WI38 (cell line): ENCODE measurements around the gene ECE2.

Experiments used
- H3K4me3 ChIP-seq: 2 replicates; pipeline ENCODE4 v1.5.1; 2011; ENCODE audit warnings: low read depth, mild to moderate bottlenecking, control low read depth, low read length
- CTCF ChIP-seq: IDR thresholded peaks from 2 replicates; pipeline ENCODE4 v1.5.1; 2012; ENCODE audit warnings: low read depth, mild to moderate bottlenecking, control low read depth, low read length

The ECE2 gene

GRCh38 chr3:184298759-184299487 lies 23.1 kb downstream of the ECE2 start, which contains the start of gene PSMD2:
Gene PSMD2, plus strand, starts transcription at chr3:184299241. Its CDS starts 26 bp downstream, at chr3:184299267.
- TF ChIP-seq CTCF: no peak
- peak within 1 kb of the TSS; percentile 82 for H3K4me3 ChIP-seq

DNA sequence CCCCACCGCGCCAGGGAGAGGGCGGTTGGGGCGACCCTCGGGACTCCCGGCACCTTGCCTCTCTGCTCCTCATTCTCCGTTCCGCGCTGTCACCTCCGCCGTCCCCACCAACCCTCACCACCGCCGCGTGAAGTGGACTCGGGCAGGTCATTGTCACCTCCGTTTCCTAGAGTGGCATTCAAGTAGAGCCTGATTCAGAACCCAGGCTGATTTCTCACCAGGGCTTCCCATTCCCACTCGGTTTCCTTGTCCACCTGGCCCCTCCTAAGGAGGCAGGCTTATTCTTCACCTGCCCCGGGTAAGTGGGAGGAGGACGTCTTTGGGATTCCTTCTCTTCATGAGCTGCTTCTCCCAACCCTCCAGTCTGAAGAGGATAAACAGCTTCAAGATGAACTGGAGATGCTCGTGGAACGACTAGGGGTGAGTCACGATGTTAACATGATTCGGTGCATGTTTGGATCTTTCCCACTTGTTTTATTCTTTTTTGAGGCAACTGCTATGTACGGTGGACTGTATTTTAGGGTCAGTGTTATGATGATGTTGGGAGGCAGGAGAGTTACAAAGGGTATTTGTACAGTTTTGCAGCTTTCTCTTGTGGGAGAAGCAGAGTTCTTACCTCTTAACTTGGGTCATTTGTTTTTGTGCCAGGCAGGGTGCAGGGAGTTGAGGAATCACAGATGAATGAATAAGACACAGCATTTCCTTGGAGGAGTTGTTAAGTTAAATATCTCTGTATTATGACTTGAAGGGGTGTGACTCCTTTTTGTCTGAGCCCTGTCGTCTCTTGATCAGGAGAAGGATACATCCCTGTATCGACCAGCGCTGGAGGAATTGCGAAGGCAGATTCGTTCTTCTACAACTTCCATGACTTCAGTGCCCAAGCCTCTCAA lies 23.9 kb downstream of the ECE2 start:
- no peak for TF ChIP-seq CTCF
- peak overlapping the region; percentile 82 for H3K4me3 ChIP-seq

- peak overlapping the region; percentile 82 for H3K4me3 ChIP-seq
- no peak for TF ChIP-seq CTCF
Measured at GRCh38 chr3:184300378-184300720, 24.5 kb downstream of the ECE2 start.

DNA sequence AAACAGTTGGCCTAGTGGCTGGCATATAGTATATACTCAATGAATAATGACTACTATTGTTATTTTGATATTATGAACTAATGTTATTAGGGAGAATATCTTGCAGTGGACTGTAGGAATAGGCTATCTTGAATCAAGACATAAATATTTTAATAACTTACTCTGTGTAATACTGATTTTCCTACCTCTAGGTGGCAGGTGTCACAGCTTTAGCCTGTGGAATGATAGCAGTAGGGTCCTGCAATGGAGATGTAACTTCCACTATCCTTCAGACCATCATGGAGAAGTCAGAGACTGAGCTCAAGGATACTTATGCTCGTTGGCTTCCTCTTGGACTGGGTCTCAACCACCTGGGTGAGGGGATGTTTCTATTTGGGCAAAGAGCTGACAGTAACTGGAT lies 29.8 kb downstream of the ECE2 start:
- H3K4me3 ChIP-seq: no peak overlapping the region
- no peak; the same call in 1 of the 2 replicates for TF ChIP-seq CTCF

- TF ChIP-seq CTCF: no peak
Measured at GRCh38 chr3:184306341-184306972, 30.6 kb downstream of the ECE2 start.

DNA sequence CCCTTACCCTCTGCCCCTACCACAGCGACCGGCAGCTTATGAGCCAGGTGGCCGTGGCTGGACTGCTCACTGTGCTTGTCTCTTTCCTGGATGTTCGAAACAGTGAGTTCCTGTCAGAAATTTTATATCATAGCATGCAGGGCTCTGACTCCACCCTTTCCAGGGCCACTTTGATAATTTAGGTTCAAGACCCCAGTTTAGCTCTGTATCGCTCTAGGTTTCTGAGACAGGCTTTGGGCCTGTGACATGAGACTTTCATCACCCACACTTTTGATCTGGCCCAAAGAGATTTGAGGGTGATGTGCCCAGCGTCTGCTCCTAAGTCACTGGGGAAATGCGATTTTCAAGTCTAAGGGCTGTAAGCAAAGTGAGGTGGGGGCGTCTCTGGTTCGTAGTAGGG lies 32.1 kb downstream of the ECE2 start:
- H3K4me3 ChIP-seq: no peak overlapping the region
- TF ChIP-seq CTCF: no peak

More at GRCh38 chr3:184306341-184306972, 30.6 kb downstream of the ECE2 start:
- H3K4me3 ChIP-seq: no peak overlapping the region
